Lung (tissue), 12 donors: ENCODE measurements around the gene IGSF22. TPM values are rescaled to one million over a fixed set of nuclear protein-coding genes. Genes with fewer than 3 reads are reported as not detected.

ENCODE experiments used
- ATAC-seq: fragments of 200-7000 bp; cut with Tn5 transposase; one replicate; pipeline ENCODE4 v1.9.1; 2020; ENCODE audit warnings: moderate number of reproducible peaks; ENCODE audit not compliant: insufficient read depth, low FRiP score
- DNase-seq, 3 donors: peaks; one replicate each; pipeline ENCODE4 v3.0.0-alpha.2; 2013 to 2017
- H3K27ac ChIP-seq, 2 donors: one replicate each; pipeline ENCODE4 v1.5.1; 2013; ENCODE audit warnings: mild to moderate bottlenecking in 2 of 2, moderate library complexity in 2 of 2, control low read depth in 1 of 2, inconsistent platforms in 1 of 2, low read depth in 1 of 2, low read length in 1 of 2
- H3K27me3 ChIP-seq, 3 donors: one replicate each; pipeline ENCODE4 v1.5.1; 2013; ENCODE audit warnings: low read length in 2 of 3; ENCODE audit not compliant: control insufficient read depth in 3 of 3, insufficient read depth in 3 of 3
- H3K36me3 ChIP-seq, 4 donors: one replicate each; pipeline ENCODE4 v1.5.1; 2013; ENCODE audit warnings: low read length in 4 of 4, mild to moderate bottlenecking in 1 of 4, moderate library complexity in 1 of 4; ENCODE audit not compliant: control insufficient read depth in 4 of 4, insufficient read depth in 4 of 4
- H3K4me1 ChIP-seq, 5 donors: one replicate each; pipeline ENCODE4 v1.5.1; 2013; ENCODE audit warnings: low read length in 5 of 5, mild to moderate bottlenecking in 2 of 5, moderate library complexity in 1 of 5; ENCODE audit not compliant: control insufficient read depth in 5 of 5, insufficient read depth in 5 of 5
- H3K4me3 ChIP-seq: one replicate; pipeline ENCODE4 v1.5.1; 2013; ENCODE audit warnings: mild to moderate bottlenecking, control low read depth, moderate library complexity
- H3K9ac ChIP-seq, 2 donors: one replicate each; pipeline ENCODE4 v1.5.1; 2013; ENCODE audit warnings: low read length in 2 of 2, control low read depth in 1 of 2; ENCODE audit not compliant: insufficient read depth in 1 of 2
- H3K9me3 ChIP-seq, 4 donors: one replicate each; pipeline ENCODE4 v1.5.1; 2013; ENCODE audit warnings: low read length in 3 of 4, mild to moderate bottlenecking in 1 of 4, moderate library complexity in 1 of 4; ENCODE audit not compliant: control insufficient read depth in 4 of 4, insufficient read depth in 3 of 4
- CTCF ChIP-seq: IDR thresholded peaks from 2 replicates; pipeline ENCODE4 v1.5.1; 2012; ENCODE audit warnings: mild to moderate bottlenecking; ENCODE audit errors: control extremely low read depth, extremely low read depth
- WGBS, 2 donors: extraction: QIAGEN DNeasy Blood & Tissue Kit; methylation state at CpG; one replicate each; pipeline ENCODE4 v1.1.7; 2013; 5-methylcytosine and 5-hydroxymethylcytosine counted together
- polyA plus RNA-seq, 2 donors: library from polyadenylated mRNA; stranded (reverse); fragments of 200-250 nt; gene quantifications; one replicate each; pipeline ENCODE4 v1.2.1, GENCODE V29; 2013
- total RNA-seq, 2 donors: library from RNA; depleted of rRNA in 1 of 2; stranded (reverse); fragments of >200 nt in 1 of 2; gene quantifications; one replicate each; pipeline ENCODE4 v1.2.1, GENCODE V29; 2014 to 2021
- donor health status: control.
- donor health status: control.
- donor health status: Bipolar disorder and iron deficiency.
- donor health status: healthy.
- donor health status: DM: yes; HTN: yes; CAD: no.

IGSF22 gene
- total and polyA plus RNA-seq, 4 donors: 0.33 to 2.0 (median 0.56) TPM

DNA sequence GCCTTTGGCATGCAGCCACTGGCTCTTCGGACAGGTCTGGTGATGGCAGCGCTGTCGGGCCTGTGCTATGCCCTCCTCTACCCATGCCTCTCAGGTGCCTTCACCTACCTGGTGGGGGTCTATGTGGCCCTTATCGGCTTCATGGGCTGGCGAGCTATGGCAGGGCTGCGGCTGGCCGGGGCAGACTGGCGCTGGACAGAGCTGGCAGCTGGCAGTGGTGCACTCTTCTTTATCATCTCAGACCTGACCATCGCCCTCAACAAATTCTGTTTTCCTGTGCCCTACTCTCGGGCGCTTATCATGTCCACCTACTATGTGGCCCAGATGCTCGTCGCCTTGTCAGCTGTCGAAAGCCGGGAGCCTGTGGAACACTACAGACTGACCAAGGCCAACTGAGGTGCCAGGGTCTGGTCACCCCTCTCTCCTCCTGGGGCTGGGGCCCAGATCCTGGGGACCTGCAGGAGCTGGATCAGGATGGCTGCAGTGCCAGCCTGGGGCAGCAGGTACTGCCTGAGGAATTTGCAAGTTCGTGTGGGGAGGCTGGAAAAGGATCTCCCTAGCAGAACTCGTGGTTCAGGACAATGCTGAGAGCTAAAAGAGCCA lies 24.3 kb downstream of the IGSF22 start:
- Histone ChIP-seq H3K9ac (no peak overlapping the region), H3K4me3 (no peak overlapping the region), H3K9me3 (no peaks in the 10 kb centered on the region), H3K27me3 (no peaks in the 10 kb centered on the region), H3K4me1 (peaks cover 12 to 46% (median 12%) of the 10 kb centered on the region in 5 donors), H3K36me3 (peaks cover 0 to 12% (median 3%) of the 10 kb centered on the region in 4 donors), H3K27ac (no peak overlapping the region)
- TF ChIP-seq CTCF: no peak
- no peak for ATAC-seq
- DNase-seq: no peak
- 95 to 97% methylated on average over 17 of the region's 17 CpGs for WGBS, 2 donors

DNA sequence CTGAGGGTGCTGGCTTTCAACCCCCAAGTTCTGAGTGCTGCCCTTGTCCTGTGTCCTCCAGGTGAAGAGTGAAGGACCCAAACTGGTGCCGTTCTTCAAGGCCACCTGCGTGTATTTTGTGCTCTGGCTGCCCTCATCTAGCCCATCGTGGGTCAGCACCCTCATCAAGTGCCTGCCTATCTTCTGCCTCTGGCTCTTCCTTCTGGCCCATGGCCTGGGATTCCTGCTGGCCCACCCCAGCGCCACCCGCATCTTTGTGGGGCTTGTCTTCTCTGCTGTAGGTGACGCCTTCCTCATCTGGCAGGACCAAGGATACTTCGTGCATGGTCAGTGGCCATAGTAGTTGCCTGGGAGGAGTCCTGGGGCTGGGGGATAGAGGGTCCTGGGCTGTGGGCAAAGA lies 25.1 kb downstream of the IGSF22 start:
- Histone ChIP-seq H3K27ac (no peak overlapping the region), H3K9ac (no peak overlapping the region), H3K4me1 (peaks cover 11 to 41% (median 12%) of the 10 kb centered on the region in 5 donors), H3K9me3 (no peaks in the 10 kb centered on the region), H3K27me3 (no peaks in the 10 kb centered on the region), H3K36me3 (peaks cover 0 to 12% (median 3%) of the 10 kb centered on the region in 4 donors), H3K4me3 (no peak overlapping the region)
- TF ChIP-seq CTCF: no peak
- DNase-seq: no peak
- 97 to 98% methylated on average over 7 of the region's 7 CpGs for WGBS, 2 donors
- no peak for ATAC-seq

DNA sequence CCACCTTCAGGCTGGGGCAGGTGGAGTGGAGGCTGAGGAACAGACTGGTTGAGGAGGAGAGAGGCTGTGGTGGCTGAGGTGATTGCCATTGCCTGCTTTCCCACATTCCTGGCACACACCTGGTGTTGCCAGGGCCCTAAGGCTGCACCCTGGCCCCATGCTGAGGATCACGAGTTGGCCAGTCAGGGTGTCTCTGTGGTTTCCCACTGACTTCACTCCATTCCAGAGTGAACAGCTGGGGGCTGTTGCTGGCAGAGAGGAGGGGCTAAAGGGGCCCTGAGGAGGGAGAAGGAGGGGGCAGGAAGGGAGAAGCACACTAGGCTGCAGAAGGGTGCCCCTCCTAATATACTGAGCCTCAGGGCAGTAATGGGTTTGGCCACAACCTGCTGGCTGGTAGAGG lies 25.6 kb downstream of the IGSF22 start:
- Histone ChIP-seq H3K4me1 (peaks cover 9 to 36% (median 12%) of the 10 kb centered on the region in 5 donors), H3K27ac (no peak overlapping the region), H3K9me3 (no peaks in the 10 kb centered on the region), H3K4me3 (no peak overlapping the region), H3K27me3 (no peaks in the 10 kb centered on the region), H3K9ac (no peak overlapping the region), H3K36me3 (peaks cover 0 to 12% (median 3%) of the 10 kb centered on the region in 4 donors)
- 31 to 57% methylated on average over 1 of the region's 1 CpG for WGBS, 2 donors
- ATAC-seq (no peak), DNase-seq (peak; percentile 26 to 50 (median 48))
- TF ChIP-seq CTCF: no peak
